ENCODE measurements around the gene STAM. TPM values are rescaled to one million over a fixed set of nuclear protein-coding genes. Genes with fewer than 3 reads are reported as not detected.

The STAM gene
- total and polyA plus RNA-seq, 10 of the 15 experiments (the other 5 are each of a cell fraction or from before 2014, with no cell fraction given) = 8.8 to 15.9 (median 14.4) TPM

GRCh38 chr10:17622061-17622460, 21.9 kb upstream of the STAM start (continued):
- no peak for TF ChIP-seq HSF1 (IDR thresholded peaks at IDR 0.05; ENCODE audit: low read depth, low read length)
- TF ChIP-seq BMI1 (IDR thresholded peaks at IDR 0.05; ENCODE audit: borderline replicate concordance) = no peak
- no peak for TF ChIP-seq POU2F2 (IDR thresholded peaks at IDR 0.05; ENCODE audit: borderline replicate concordance, low read depth, low read length)

GRCh38 chr10:17624996-17625395, 19.0 kb upstream of the STAM start:
- H3K4me1 ChIP-seq (ENCODE audit: control insufficient read depth, insufficient read depth, low read length) = no peaks in the 10 kb centered on the region
- H4K20me1 ChIP-seq (ENCODE audit: control insufficient read depth, insufficient read depth) = no peaks in the 10 kb centered on the region
- no peak overlapping the region for H3K4me3 ChIP-seq
- 32% methylated on average over 3 of the region's 3 CpGs for WGBS (ENCODE audit: insufficient coverage, insufficient replicate concordance, low lambda C conversion rate, missing lambda C conversion rate)
- POLR2A ChIA-PET = no interaction called here
- H3K9me3 ChIP-seq (replicated peaks; ENCODE audit: control insufficient read depth, insufficient read depth, low read length) = no peaks in the 10 kb centered on the region
- H3K79me2 ChIP-seq (ENCODE audit: control insufficient read depth, insufficient read depth, low read length) = no peaks in the 10 kb centered on the region
- no peak overlapping the region for H3K4me2 ChIP-seq (ENCODE audit: control insufficient read depth, insufficient read depth)
- no peak for TF ChIP-seq PBX3 (IDR thresholded peaks at IDR 0.05; ENCODE audit: insufficient replicate concordance, low read depth, low read length)
- no peak for TF ChIP-seq IRF4 (IDR thresholded peaks at IDR 0.05; ENCODE audit: low read depth, low read length)
- TF ChIP-seq CREM (IDR thresholded peaks at IDR 0.05; ENCODE audit: low read depth) = no peak
- no peak for TF ChIP-seq POLR2AphosphoS5 (IDR thresholded peaks at IDR 0.05; ENCODE audit: low read length)
- TF ChIP-seq CBX3 (IDR thresholded peaks at IDR 0.05; ENCODE audit: borderline replicate concordance, low read depth) = no peak
- no peak for TF ChIP-seq IRF5 (IDR thresholded peaks at IDR 0.05; ENCODE audit: borderline replicate concordance)
- TF ChIP-seq TAF1 (IDR thresholded peaks at IDR 0.05; ENCODE audit: borderline replicate concordance, low read depth, low read length) = no peak
- no peak for TF ChIP-seq ZBTB40 (IDR thresholded peaks at IDR 0.05; ENCODE audit: borderline replicate concordance)
- no peak for TF ChIP-seq RFX5 (IDR thresholded peaks at IDR 0.05; ENCODE audit: low read depth, low read length)
- TF ChIP-seq HDAC2 (IDR thresholded peaks at IDR 0.05) = no peak
- intact Hi-C loops (cut with micrococcal nuclease; ENCODE audit: unreplicated experiment) = no loop called here
- no peaks in the 10 kb centered on the region for H3K36me3 ChIP-seq (ENCODE audit: control insufficient read depth in 2 of 2, insufficient read depth in 2 of 2, low read length in 1 of 2)
- SMC1A ChIA-PET (ENCODE audit: uncharacterized antibody, unreplicated experiment) = no interaction called here
- RAD21 ChIA-PET (ENCODE audit: unreplicated experiment) = no interaction called here
- H2AFZ ChIP-seq (ENCODE audit: control insufficient read depth, low read depth, low read length) = no peak overlapping the region
- CTCF ChIA-PET = interaction anchor here (1.3 kb wide), 1 partner anchor 16 kb away, joined by 6 read pairs; no protein-coding TSS in a partner anchor
- H3K9ac ChIP-seq (ENCODE audit: control insufficient read depth, insufficient read depth, low read length) = no peak overlapping the region
- ATAC-seq (no peak), FAIRE-seq (no peak), DNase-seq (ENCODE audit: low read depth, low spot score) (no peak)
- in situ Hi-C loops (cut with MboI) = no loop called here
- H3K27me3 ChIP-seq (replicated peaks in 1 of 2; ENCODE audit: control insufficient read depth in 2 of 2, insufficient read depth in 2 of 2, low read length in 1 of 2) = no peaks in the 10 kb centered on the region
- no TSS peak for BruUV-seq (replicated peaks)
- no peak overlapping the region for H3K27ac ChIP-seq (ENCODE audit: control insufficient read depth, insufficient read depth)
